ENCODE results near the gene PCBP3.

The PCBP3 gene

DNA sequence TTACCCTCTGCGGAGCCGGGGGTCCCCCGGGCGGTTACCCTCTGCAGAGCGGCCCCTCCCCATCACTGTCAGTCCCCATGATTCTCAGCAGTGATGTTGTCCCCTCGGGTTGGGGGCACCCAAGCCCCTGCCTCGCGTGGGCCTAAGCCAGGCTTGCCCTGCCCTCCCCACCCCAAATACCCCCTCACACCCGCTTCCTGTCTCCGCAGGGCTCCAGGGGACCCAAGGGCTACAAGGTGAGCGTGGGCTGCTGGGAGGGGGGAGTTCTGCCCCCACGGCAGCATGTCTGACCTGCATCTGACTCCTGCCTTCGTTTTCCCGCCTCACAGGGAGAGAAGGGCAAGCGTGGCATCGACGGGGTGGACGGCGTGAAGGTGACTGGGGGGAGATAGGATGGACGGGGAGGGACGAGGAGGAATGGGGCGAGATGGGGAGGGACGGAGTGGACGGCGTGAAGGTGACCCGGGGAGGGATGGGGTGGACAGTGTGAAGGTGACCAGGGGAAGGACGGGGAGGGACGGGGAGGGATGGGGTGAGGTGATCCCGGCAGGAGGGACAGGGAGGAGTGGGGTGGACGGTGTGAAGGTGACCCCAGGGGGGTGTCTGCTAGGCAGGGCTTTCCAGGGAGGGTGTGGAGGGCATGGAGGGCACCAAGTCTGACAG, 346.7 kb downstream of the PCBP3 start:
- TF ChIP-seq, protein P1, sequence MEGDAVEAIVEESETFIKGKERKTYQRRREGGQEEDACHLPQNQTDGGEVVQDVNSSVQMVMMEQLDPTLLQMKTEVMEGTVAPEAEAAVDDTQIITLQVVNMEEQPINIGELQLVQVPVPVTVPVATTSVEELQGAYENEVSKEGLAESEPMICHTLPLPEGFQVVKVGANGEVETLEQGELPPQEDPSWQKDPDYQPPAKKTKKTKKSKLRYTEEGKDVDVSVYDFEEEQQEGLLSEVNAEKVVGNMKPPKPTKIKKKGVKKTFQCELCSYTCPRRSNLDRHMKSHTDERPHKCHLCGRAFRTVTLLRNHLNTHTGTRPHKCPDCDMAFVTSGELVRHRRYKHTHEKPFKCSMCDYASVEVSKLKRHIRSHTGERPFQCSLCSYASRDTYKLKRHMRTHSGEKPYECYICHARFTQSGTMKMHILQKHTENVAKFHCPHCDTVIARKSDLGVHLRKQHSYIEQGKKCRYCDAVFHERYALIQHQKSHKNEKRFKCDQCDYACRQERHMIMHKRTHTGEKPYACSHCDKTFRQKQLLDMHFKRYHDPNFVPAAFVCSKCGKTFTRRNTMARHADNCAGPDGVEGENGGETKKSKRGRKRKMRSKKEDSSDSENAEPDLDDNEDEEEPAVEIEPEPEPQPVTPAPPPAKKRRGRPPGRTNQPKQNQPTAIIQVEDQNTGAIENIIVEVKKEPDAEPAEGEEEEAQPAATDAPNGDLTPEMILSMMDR (IDR thresholded peaks at IDR 0.05; ENCODE audit: low read depth, low read length, missing control alignments): no peak
- H3K4me3 ChIP-seq (replicated peaks; ENCODE audit: low read depth, low read length): no peak overlapping the region
- DNase-seq (ENCODE audit: extremely low read depth, low read depth): no peak

DNA sequence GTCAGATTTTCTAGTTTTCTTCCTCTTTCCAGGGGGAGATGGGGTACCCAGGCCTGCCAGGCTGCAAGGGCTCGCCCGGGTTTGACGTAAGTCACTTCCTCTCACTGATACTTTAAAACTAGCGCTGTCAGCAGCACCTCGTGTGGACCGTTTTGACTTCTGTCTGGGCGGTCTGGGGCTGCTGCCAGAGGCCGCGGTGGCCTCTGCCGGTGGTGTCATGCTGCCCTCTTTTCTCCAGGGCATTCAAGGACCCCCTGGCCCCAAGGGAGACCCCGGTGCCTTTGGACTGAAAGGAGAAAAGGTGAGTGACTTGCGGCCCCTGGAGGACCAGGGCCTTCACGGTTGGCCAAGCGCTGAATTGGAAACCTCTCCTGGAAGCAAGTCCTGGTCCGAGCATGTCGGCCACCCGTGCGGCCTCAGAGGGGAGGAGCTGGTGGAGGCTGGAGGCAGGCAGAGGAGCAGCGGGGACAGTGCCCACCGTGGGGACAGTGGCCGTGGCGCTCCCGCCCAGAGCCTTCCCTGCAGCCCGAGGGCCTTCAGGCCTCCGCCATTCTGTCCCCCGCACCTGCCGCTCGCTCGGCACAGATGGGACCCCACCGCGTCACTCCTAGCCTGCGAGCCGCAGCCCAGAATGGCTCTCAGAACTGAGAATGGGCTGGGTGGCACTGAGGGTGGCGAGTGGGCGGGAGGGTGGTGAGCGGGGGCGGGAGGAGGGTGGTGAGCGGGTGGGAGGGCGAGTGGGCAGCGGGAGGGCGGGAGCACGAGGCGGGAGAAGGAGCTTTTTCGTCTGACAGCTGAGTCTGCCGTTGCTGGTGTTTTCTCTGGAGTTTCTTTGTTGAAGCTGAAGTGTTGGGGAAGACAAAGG, 347.4 kb downstream of the PCBP3 start:
- no peak overlapping the region for H3K4me3 ChIP-seq (replicated peaks; ENCODE audit: low read depth, low read length)
- DNase-seq (ENCODE audit: extremely low read depth, low read depth): no peak
- TF ChIP-seq, protein P1 (IDR thresholded peaks at IDR 0.05; ENCODE audit: low read depth, low read length, missing control alignments): no peak

DNA sequence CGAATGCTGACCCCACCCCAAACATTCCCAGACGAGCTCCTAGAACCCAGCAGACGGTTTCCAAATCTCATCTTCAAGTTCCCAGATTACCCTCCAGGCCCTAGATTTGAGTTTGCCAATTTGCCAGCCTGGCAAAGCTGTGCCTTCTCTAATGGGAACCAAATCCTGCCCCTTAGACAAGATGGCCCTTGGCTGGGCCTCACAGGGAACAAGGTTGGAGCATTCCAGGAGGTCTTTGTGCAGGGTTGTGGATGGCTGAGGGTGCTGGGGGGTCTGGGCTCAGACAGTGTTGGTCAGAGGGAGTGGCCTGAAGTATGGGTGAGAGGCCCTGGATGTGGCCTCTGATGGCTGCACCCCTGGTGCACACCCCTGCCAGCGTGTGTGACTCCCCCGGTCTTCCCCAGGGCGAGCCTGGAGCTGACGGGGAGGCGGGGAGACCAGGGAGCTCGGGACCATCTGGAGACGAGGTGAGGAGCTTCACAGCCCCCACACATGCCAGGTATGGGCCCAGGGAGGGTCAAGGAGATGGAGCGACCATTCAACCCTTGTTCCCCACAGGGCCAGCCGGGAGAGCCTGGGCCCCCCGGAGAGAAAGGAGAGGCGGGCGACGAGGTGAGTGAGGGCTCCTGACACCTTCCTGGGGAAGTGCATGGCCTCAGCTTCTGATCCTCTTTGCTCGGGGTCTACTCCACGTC, 348.2 kb downstream of the PCBP3 start:
- TF ChIP-seq, protein P1 (IDR thresholded peaks at IDR 0.05; ENCODE audit: low read depth, low read length, missing control alignments): no peak
- no peak for DNase-seq (ENCODE audit: extremely low read depth, low read depth)
- H3K4me3 ChIP-seq (replicated peaks; ENCODE audit: low read depth, low read length): no peak overlapping the region

Data from HFF-Myc (cell line).